Progenitor cell of endocrine pancreas (in vitro differentiated cells): ENCODE measurements around the gene KSR2. TPM values are rescaled to one million over a fixed set of nuclear protein-coding genes. Genes with fewer than 3 reads are reported as not detected.

Experiments
- DNase-seq: peaks from one replicate; pipeline ENCODE4 v3.0.0; 2021; ENCODE audit warnings: low spot score; ENCODE audit not compliant: unreplicated experiment
- H3K27ac Mint-ChIP-seq: 2 replicates; pipeline ENCODE4 v1.8.0; 2021; ENCODE audit warnings: mild to moderate bottlenecking, moderate library complexity, mixed read lengths
- H3K27me3 Mint-ChIP-seq: 2 replicates; pipeline ENCODE4 v1.8.0; 2021; ENCODE audit warnings: mixed read lengths
- H3K36me3 Mint-ChIP-seq: 2 replicates; pipeline ENCODE4 v1.8.0; 2022; ENCODE audit warnings: mixed read lengths; ENCODE audit not compliant: insufficient read depth
- H3K4me1 Mint-ChIP-seq: 2 replicates; pipeline ENCODE4 v1.8.0; 2021; ENCODE audit warnings: low read depth, mixed read lengths
- H3K4me3 Mint-ChIP-seq: 2 replicates; pipeline ENCODE4 v1.8.0; 2021; ENCODE audit warnings: low read depth, mild to moderate bottlenecking, moderate library complexity, mixed read lengths
- H3K9me3 Mint-ChIP-seq: 2 replicates; pipeline ENCODE4 v1.8.0; 2021; ENCODE audit warnings: low read depth, mixed read lengths
- total RNA-seq: library from RNA; stranded (reverse); gene quantifications from 2 replicates; pipeline ENCODE4 v1.2.1, GENCODE V29; 2021
- TF ChIP-seq, protein P1 (sequence below): fragments of 200-600 bp; sonication (generic); IDR thresholded peaks from one replicate; pipeline ENCODE4 v1.5.0; 2021; ENCODE audit warnings: antibody characterized with exemption, mild to moderate bottlenecking; ENCODE audit not compliant: unreplicated experiment

KSR2 gene
- total RNA-seq, 1 donor from 2014 or later, result 1.8 TPM

DNA sequence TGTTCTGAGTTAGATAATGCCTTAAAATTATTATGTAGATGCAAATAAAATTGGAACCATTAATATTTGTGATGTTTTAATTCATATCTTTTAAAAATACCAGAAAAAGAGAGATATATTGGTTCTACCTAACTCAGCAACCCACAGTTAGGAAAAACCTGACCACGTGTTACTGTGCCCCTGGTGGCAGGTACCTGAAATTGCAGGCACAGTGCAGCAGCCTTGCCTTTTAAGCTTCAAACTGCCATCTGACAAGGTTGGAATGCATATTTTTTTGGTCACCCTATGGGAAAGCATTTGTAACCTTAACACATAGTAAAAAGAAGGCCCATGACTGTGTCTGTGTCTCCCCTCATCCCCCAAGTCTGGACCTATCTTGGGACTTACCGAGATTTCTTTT lies 498.0 kb downstream of the KSR2 start:
- Mint-ChIP-seq H3K27ac (no peak overlapping the region), H3K36me3 (no peaks in the 10 kb centered on the region), H3K4me3 (no peak overlapping the region), H3K4me1 (peaks cover 2% of the 10 kb centered on the region), H3K27me3 (peaks cover 41% of the 10 kb centered on the region), H3K9me3 (peaks cover 4% of the 10 kb centered on the region)
- TF ChIP-seq, protein P1, sequence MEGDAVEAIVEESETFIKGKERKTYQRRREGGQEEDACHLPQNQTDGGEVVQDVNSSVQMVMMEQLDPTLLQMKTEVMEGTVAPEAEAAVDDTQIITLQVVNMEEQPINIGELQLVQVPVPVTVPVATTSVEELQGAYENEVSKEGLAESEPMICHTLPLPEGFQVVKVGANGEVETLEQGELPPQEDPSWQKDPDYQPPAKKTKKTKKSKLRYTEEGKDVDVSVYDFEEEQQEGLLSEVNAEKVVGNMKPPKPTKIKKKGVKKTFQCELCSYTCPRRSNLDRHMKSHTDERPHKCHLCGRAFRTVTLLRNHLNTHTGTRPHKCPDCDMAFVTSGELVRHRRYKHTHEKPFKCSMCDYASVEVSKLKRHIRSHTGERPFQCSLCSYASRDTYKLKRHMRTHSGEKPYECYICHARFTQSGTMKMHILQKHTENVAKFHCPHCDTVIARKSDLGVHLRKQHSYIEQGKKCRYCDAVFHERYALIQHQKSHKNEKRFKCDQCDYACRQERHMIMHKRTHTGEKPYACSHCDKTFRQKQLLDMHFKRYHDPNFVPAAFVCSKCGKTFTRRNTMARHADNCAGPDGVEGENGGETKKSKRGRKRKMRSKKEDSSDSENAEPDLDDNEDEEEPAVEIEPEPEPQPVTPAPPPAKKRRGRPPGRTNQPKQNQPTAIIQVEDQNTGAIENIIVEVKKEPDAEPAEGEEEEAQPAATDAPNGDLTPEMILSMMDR, result peak; percentile 43
- DNase-seq, result no peak

DNA sequence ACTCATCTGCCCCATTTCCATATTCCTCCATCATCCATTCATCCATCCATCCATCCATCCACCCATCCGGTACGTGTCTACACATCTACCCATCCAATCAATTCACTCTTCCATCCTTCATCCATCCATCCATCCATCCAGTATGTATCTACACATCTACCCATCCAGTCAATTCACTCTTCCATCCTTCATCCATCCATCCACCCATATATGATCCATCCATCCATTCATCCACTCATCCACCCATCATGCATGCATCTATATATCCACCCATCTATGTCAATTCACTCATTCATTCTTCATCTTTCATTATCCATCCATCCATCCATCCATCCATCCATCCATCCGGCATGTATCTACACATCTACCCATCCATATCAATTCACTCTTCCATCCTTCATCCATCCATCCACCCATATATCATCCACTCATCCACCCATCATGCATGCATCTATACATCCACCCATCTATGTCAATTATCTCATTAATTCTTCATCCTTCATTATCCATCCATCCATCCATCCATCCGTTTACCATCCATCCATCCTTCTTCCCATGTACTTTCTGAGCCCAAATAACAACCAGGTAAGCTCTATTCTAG lies 498.8 kb downstream of the KSR2 start:
- H3K4me3 Mint-ChIP-seq, result no peak overlapping the region
- peaks cover 2% of the 10 kb centered on the region for H3K4me1 Mint-ChIP-seq
- TF ChIP-seq, protein P1, result no peak
- no peaks in the 10 kb centered on the region for H3K36me3 Mint-ChIP-seq
- peaks cover 36% of the 10 kb centered on the region for H3K27me3 Mint-ChIP-seq
- peaks cover 4% of the 10 kb centered on the region for H3K9me3 Mint-ChIP-seq
- no peak overlapping the region for H3K27ac Mint-ChIP-seq
- DNase-seq, result no peak

DNA sequence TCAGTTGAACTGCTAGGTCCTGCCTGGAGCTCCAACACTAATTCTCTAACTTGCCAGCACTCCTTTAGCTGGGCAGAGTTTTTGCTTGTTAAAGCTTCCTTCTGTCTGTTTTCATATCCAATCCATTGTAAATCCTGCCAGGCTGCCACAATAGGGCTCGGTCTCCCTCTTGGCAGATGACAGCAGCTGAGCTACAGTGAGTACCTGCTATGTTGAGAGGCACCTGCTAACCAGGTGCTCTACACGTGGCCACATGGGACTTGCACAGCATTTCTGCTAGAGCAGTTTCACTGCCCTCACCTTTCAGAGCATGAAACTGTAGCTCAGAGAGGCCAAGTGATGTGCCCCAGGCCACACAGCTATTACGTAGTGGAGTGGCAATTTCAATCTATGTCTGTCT lies 500.8 kb downstream of the KSR2 start:
- Mint-ChIP-seq H3K4me1 (peaks cover 2% of the 10 kb centered on the region), H3K36me3 (no peaks in the 10 kb centered on the region), H3K4me3 (no peak overlapping the region), H3K27ac (no peak overlapping the region), H3K9me3 (peaks cover 4% of the 10 kb centered on the region), H3K27me3 (peaks cover 39% of the 10 kb centered on the region)
- TF ChIP-seq, protein P1, result no peak
- no peak for DNase-seq

DNA sequence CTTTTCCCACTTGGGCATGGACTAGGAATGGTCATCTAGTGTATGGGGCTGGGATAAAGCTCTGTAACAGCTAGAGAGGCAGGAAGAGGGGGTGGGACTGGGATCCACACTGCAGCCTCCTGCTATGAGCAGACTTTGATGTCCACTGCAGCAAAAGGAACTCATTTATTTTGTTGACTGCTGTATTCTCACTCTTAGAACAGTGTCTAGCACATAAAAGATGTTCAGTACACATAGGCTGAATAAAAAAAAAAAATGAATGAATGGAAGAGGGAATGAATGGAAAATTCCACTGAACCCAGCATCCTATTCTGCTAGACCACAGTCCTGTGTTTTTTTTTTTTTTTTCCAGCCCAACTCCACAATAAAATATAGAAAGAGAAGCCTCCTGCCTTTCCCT lies 501.2 kb downstream of the KSR2 start:
- Mint-ChIP-seq H3K4me1 (peaks cover 2% of the 10 kb centered on the region), H3K9me3 (peaks cover 4% of the 10 kb centered on the region), H3K27me3 (peaks cover 35% of the 10 kb centered on the region), H3K27ac (no peak overlapping the region), H3K4me3 (no peak overlapping the region), H3K36me3 (no peaks in the 10 kb centered on the region)
- no peak for DNase-seq
- TF ChIP-seq, protein P1, result no peak

DNA sequence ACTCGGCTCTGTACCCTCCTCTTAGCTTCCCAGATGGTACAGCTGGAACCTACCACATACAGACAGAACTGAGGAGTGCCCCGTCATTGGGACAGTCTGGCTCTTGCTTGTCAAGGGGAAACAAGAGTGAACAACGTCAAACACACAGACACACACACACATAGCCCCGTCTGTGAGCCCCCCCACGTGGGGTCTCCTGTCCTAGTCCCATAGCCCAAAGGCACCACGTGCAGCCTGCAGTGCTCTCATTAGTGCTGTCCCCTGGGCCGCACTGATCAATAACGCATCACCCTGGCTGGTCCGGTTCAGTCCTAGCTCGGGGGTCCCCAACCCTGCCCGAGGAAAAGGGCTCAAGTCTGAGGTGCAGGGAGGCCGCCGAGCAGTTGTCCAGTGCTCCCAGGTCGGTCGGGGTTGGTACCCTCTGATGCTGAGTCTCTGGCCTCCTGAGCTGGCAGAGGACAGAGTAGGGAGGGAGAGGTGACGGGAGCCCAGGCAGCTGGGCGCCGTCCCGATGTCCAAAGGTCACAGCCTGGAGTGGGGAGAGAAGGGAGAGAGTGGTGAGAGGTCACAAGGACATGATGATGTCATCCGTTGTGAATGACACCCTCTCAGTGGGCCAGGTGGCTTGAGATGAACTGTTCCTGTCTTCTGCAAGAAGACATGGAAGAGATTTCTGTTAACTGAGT lies 502.0 kb downstream of the KSR2 start:
- H3K4me3 Mint-ChIP-seq, result no peak overlapping the region
- TF ChIP-seq, protein P1, result no peak

More for the DNA sequence above, 502.0 kb downstream of the KSR2 start:
- Mint-ChIP-seq H3K9me3 (peaks cover 4% of the 10 kb centered on the region), H3K27ac (no peak overlapping the region), H3K27me3 (peaks cover 33% of the 10 kb centered on the region), H3K4me1 (peaks cover 2% of the 10 kb centered on the region), H3K36me3 (no peaks in the 10 kb centered on the region)
- no peak for DNase-seq
